ENCODE data around the gene BRWD1.

Gene BRWD1

DNA sequence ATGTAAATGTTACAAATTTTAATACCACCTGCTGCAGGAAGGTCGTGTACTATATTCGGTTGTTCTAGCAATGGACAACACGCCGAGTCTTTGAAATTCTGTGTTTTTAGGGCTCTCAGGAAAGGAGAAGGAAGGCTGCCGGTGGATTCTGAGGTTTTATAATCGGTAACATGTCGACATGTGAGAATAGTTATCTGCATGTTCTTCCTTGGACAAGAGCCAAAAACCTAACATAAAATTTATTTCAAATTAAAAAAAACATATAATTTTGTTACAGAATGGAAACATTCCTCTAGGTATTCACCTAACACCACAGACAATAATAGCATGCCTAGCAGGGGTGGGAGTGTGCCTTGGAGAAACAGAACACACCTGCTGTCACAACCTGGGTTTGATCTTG, 135.0 kb downstream of the BRWD1 start:
- CTCF ChIA-PET = no interaction called here
- no peak for DNase-seq (ENCODE audit: extremely low spot score)
- POLR2A ChIA-PET = no interaction called here
- TF ChIP-seq TARDBP (IDR thresholded peaks at IDR 0.05) (no peak), CTBP1 (IDR thresholded peaks at IDR 0.05; ENCODE audit: borderline replicate concordance) (no peak), BHLHE40 (IDR thresholded peaks at IDR 0.05; ENCODE audit: borderline replicate concordance) (no peak), ELF4 (IDR thresholded peaks at IDR 0.05) (no peak), LEF1 (IDR thresholded peaks at IDR 0.05; ENCODE audit: borderline replicate concordance) (no peak), SUZ12 (IDR thresholded peaks at IDR 0.05) (no peak), FOXA1 (IDR thresholded peaks at IDR 0.05) (no peak), ARNT (IDR thresholded peaks at IDR 0.05) (no peak), NFRKB (IDR thresholded peaks at IDR 0.05) (no peak), FOXM1 (IDR thresholded peaks at IDR 0.05; ENCODE audit: borderline replicate concordance) (no peak), FOXK2 (IDR thresholded peaks at IDR 0.05) (no peak), SP1 (IDR thresholded peaks at IDR 0.05) (no peak)
- TF ChIP-seq, protein P1, sequence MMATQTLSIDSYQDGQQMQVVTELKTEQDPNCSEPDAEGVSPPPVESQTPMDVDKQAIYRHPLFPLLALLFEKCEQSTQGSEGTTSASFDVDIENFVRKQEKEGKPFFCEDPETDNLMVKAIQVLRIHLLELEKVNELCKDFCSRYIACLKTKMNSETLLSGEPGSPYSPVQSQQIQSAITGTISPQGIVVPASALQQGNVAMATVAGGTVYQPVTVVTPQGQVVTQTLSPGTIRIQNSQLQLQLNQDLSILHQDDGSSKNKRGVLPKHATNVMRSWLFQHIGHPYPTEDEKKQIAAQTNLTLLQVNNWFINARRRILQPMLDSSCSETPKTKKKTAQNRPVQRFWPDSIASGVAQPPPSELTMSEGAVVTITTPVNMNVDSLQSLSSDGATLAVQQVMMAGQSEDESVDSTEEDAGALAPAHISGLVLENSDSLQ (IDR thresholded peaks at IDR 0.05) = no peak

DNA sequence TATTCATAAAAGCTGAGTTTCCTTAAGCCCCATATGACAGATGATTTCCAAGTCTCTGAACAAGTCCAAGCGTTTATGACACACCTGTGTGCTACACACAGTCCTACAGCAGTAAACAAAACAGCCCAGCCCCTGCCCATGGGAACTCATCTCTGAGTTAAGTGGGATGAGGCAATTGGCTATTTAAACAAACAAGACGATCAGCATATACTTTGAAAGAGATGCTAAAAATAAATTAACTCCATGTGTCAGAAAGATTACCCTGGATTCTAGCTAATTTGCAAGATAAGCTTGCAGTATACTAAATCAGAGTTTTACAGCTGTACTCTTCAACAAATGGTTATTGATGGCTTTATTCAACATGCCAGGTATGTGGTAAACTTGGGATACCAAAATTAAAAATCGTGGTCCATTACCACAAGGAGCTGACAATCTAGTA, 137.1 kb downstream of the BRWD1 start:
- TF ChIP-seq HDGF (IDR thresholded peaks at IDR 0.05; ENCODE audit: borderline replicate concordance) (no peak), BHLHE40 (IDR thresholded peaks at IDR 0.05; ENCODE audit: borderline replicate concordance) (no peak), ZNF384 (IDR thresholded peaks at IDR 0.05) (no peak)
- TF ChIP-seq, protein P1 (IDR thresholded peaks at IDR 0.05) = no peak
- DNase-seq (ENCODE audit: extremely low spot score) = no peak
- ChIA-PET POLR2A (no interaction called here), CTCF (no interaction called here)

DNA sequence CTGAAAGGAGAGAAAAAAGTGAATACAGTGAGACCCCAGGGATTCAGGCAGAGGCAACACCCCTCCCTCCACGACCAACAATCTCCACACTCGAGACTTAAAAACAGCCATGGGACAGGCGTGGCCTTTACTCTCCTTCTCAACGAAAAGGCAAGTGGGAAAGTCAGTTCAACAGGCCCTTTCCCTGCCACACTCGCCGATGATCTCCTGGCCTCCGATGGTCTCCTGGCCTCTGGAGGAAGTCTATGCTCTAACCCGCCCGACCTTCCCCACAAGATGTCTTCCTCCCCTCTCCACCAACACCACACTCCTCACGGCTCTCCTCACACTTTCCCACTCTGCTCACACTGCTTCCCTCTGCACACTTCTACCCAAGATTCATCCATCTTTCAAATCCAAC, 137.8 kb downstream of the BRWD1 start:
- no peak for DNase-seq (ENCODE audit: extremely low spot score)
- ChIA-PET POLR2A (no interaction called here), CTCF (no interaction called here)
- no peak for TF ChIP-seq FOXA1 (IDR thresholded peaks at IDR 0.05)
- no peak for TF ChIP-seq CTBP1 (IDR thresholded peaks at IDR 0.05; ENCODE audit: borderline replicate concordance)
- TF ChIP-seq, protein P1 (IDR thresholded peaks at IDR 0.05) = no peak
- no peak for TF ChIP-seq ZNF384 (IDR thresholded peaks at IDR 0.05)
- TF ChIP-seq SUZ12 (IDR thresholded peaks at IDR 0.05) = no peak
- no peak for TF ChIP-seq BHLHE40 (IDR thresholded peaks at IDR 0.05; ENCODE audit: borderline replicate concordance)
- TF ChIP-seq SP1 (IDR thresholded peaks at IDR 0.05) = no peak
- TF ChIP-seq FOXM1 (IDR thresholded peaks at IDR 0.05; ENCODE audit: borderline replicate concordance) = no peak
- no peak for TF ChIP-seq FOXK2 (IDR thresholded peaks at IDR 0.05)
- TF ChIP-seq HDGF (IDR thresholded peaks at IDR 0.05; ENCODE audit: borderline replicate concordance) = no peak
- TF ChIP-seq ARNT (IDR thresholded peaks at IDR 0.05) = no peak
- no peak for TF ChIP-seq NFRKB (IDR thresholded peaks at IDR 0.05)

DNA sequence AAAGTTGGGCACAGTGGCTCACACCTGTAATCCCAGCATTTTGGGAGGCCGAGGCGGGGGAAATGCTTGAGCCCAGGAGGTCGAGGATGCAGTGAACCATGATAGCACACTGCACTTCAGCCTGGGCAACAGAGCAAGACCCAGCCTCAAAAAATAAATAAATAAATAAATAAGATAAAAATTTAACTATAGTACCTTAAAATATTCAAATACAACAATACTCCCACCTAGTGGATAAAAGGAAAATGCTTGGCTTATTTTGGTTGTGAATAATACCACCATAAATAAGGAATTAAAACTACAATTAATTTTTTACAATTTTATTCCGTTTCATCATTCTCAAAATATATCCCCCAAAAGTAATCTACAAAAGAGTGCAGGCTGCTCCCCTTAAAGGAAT, 138.3 kb downstream of the BRWD1 start:
- POLR2A ChIA-PET = no interaction called here
- CTCF ChIA-PET = no interaction called here
- TF ChIP-seq L3MBTL2 (conservative IDR thresholded peaks at IDR 0.05) = no peak
- no peak for TF ChIP-seq ELF4 (IDR thresholded peaks at IDR 0.05)
- TF ChIP-seq ARNT (IDR thresholded peaks at IDR 0.05) = no peak
- no peak for TF ChIP-seq FOXA1 (IDR thresholded peaks at IDR 0.05)
- TF ChIP-seq ZNF384 (IDR thresholded peaks at IDR 0.05) = no peak
- TF ChIP-seq FOXM1 (IDR thresholded peaks at IDR 0.05; ENCODE audit: borderline replicate concordance) = no peak
- TF ChIP-seq HDGF (IDR thresholded peaks at IDR 0.05; ENCODE audit: borderline replicate concordance) = no peak
- no peak for TF ChIP-seq TARDBP (IDR thresholded peaks at IDR 0.05)
- no peak for TF ChIP-seq BHLHE40 (IDR thresholded peaks at IDR 0.05; ENCODE audit: borderline replicate concordance)
- no peak for TF ChIP-seq NFRKB (IDR thresholded peaks at IDR 0.05)
- no peak for TF ChIP-seq SP1 (IDR thresholded peaks at IDR 0.05)
- no peak for TF ChIP-seq FOXK2 (IDR thresholded peaks at IDR 0.05)
- TF ChIP-seq SUZ12 (IDR thresholded peaks at IDR 0.05) = no peak
- no peak for DNase-seq (ENCODE audit: extremely low spot score)

DNA sequence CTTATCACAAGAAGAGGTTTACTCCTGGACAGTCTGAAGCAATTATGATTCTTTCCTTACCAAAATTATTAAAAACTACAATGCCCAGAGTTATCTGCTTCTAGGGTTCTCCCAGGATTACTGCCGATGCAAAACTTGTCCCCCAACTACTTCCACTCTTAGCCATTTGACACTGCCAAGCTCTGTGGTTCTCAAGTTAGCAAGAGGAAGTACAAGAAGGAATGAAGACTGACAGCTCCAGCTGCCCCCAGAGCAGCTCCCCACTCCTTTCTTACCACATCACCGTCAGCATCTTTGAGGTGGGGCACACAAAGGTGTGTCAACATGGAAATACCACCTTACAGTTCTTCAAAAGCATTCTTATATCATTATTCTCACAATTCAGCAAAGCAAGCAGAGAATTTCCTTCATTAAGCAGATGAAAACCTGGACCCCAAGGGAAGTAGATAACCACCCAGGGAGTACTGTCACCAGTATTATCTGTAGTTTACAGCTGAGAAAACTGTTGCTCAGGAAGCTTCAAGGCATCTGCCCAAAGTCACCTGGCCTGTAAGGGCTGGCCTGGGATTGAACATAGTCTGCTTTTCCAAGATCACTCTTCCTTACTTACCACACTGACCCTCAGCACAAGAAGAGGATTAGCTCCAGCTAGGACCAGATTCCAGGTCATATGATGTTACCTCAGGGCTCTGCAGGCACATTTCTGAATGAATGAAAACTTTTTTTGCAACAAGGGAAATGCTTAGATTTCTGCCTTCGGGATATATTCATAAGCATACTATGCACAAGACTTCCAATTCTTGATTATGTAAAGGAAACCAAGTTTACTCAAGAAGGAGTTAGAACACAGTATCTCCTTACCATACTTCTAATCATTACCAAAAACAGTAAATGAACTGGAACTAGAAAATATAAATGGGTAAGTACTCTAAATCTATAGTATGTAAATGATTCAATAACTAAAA, 139.4 kb downstream of the BRWD1 start:
- POLR2A ChIA-PET = interaction anchor here (1.0 kb wide), 1 partner anchor 10 kb away, joined by 4 read pairs; no protein-coding TSS in a partner anchor
- DNase-seq (ENCODE audit: extremely low spot score) = no peak
- CTCF ChIA-PET = no interaction called here
- TF ChIP-seq ELF4 (IDR thresholded peaks at IDR 0.05) = no peak
- TF ChIP-seq LEF1 (IDR thresholded peaks at IDR 0.05; ENCODE audit: borderline replicate concordance) = no peak
- no peak for TF ChIP-seq SP1 (IDR thresholded peaks at IDR 0.05)
- TF ChIP-seq NFRKB (IDR thresholded peaks at IDR 0.05) = no peak
- no peak for TF ChIP-seq SUZ12 (IDR thresholded peaks at IDR 0.05)
- TF ChIP-seq ARNT (IDR thresholded peaks at IDR 0.05) = no peak
- TF ChIP-seq ZNF384 (IDR thresholded peaks at IDR 0.05) = no peak
- TF ChIP-seq TARDBP (IDR thresholded peaks at IDR 0.05) = no peak
- no peak for TF ChIP-seq FOXA1 (IDR thresholded peaks at IDR 0.05)
- TF ChIP-seq, protein P1 (IDR thresholded peaks at IDR 0.05) = no peak
- no peak for TF ChIP-seq FOXM1 (IDR thresholded peaks at IDR 0.05; ENCODE audit: borderline replicate concordance)
- TF ChIP-seq BHLHE40 (IDR thresholded peaks at IDR 0.05; ENCODE audit: borderline replicate concordance) = no peak

All from HEK293T (cell line).